HCT116 (cell line): Measurements from ENCODE around the gene MAP3K4. TPM values are rescaled to one million over a fixed set of nuclear protein-coding genes. Genes with fewer than 3 reads are reported as not detected.

Experiments
- ATAC-seq: fragments of 200-7000 bp; cut with Tn5 transposase; 2 replicates; pipeline ENCODE4 v1.9.1; 2020; ENCODE audit warnings: mild to moderate bottlenecking, moderate library complexity
- BruUV-seq: library from RNA; stranded (reverse); fragments of 400-500 nt; replicated peaks from 2 replicates; lab custom pipeline; 2021; lab: Mats Ljungman, UMichigan
- CTCF ChIA-PET: fragments of 300-600 bp; sonication (Branson Sonifier 250); formaldehyde crosslinking; loops from one replicate; lab custom pipeline; 2021; ENCODE audit warnings: antibody characterized with exemption; lab: Charles Lee
- POLR2A ChIA-PET: fragments of 300-600, 350-600 bp; sonication (Branson Sonifier 250); formaldehyde crosslinking; loops from one replicate; lab custom pipeline; 2021; ENCODE audit warnings: antibody characterized with exemption; lab: Charles Lee
- RAD21 ChIA-PET, 2 experiments: fragments of 300-600 bp; sonication (Branson Sonifier 250); formaldehyde crosslinking; loops; one replicate each; lab custom pipeline; 2023; ENCODE audit warnings: low total read pairs in 2 of 2; ENCODE audit not compliant: uncharacterized antibody in 2 of 2, unreplicated experiment in 2 of 2, low non-redundant PET in 1 of 2; lab: Charles Lee
- DNase-seq: peaks from one replicate; pipeline ENCODE4 v3.0.0-alpha.2; 2010; ENCODE audit warnings: low read depth, low spot score
- H2AFZ ChIP-seq: fragments of 200-600 bp; shearing (Covaris generic), sonication (generic); 2 replicates; pipeline ENCODE4 v1.6.1; 2017; ENCODE audit warnings: low read depth, mixed run types, mixed read lengths, antibody characterized with exemption, low read length; ENCODE audit not compliant: poor library complexity, severe bottlenecking
- H3K27ac ChIP-seq: 2 replicates; pipeline ENCODE4 v1.5.1; 2012; ENCODE audit warnings: low read depth, low read length
- H3K27me3 ChIP-seq: fragments of 200-600 bp; sonication (generic); 2 replicates; pipeline ENCODE4 v1.6.1; 2016; ENCODE audit warnings: mixed run types, low read length, mixed read lengths; ENCODE audit not compliant: insufficient read depth
- H3K36me3 ChIP-seq, 2 experiments: fragments of 200-500 bp in 1 of 2; fragments of 200-600 bp in 1 of 2; sonication (Bioruptor generic) in 1 of 2; sonication (generic) in 1 of 2; 2 replicates each; pipeline versions ENCODE4 v1.5.1 to v1.6.1; 2014 to 2016; ENCODE audit warnings: low read length in 2 of 2, inconsistent platforms in 1 of 2, mixed read lengths in 1 of 2, mixed run types in 1 of 2; ENCODE audit not compliant: insufficient read depth in 2 of 2, control insufficient read depth in 1 of 2
- H3K4me1 ChIP-seq, 2 experiments: fragments of 200-600 bp in 1 of 2; sonication (generic) in 1 of 2; 2 replicates each; pipeline versions ENCODE4 v1.5.1 to v1.6.1; 2012 to 2017; ENCODE audit warnings: low read length in 2 of 2, inconsistent platforms in 1 of 2, mild to moderate bottlenecking in 1 of 2, mixed read lengths in 1 of 2, mixed run types in 1 of 2, moderate library complexity in 1 of 2; ENCODE audit not compliant: insufficient read depth in 2 of 2, control insufficient read depth in 1 of 2
- H3K4me2 ChIP-seq: fragments of 200-600 bp; sonication (generic); 2 replicates; pipeline ENCODE4 v1.6.1; 2017; ENCODE audit warnings: mixed run types, low read length, mixed read lengths
- H3K4me3 ChIP-seq, 2 experiments: fragments of 200-600 bp in 1 of 2; sonication (generic) in 1 of 2; replicated peaks in 1 of 2; 2 replicates each; pipeline ENCODE4 v1.5.1; 2011 to 2016; ENCODE audit warnings: low read length in 2 of 2, control low read depth in 1 of 2, low read depth in 1 of 2, mild to moderate bottlenecking in 1 of 2, mixed read lengths in 1 of 2, mixed run types in 1 of 2
- H3K79me2 ChIP-seq: fragments of 200-600 bp; sonication (generic); 2 replicates; pipeline ENCODE4 v1.6.1; 2017; ENCODE audit warnings: mild to moderate bottlenecking, mixed run types, low read length, moderate library complexity, mixed read lengths; ENCODE audit not compliant: insufficient read depth
- H3K9ac ChIP-seq: fragments of 200-600 bp; sonication (generic); 2 replicates; pipeline ENCODE4 v1.6.1; 2016; ENCODE audit warnings: low read length, mixed read lengths
- H3K9me2 ChIP-seq: fragments of 200-600 bp; sonication (generic), shearing (Covaris generic); 2 replicates; pipeline ENCODE4 v1.6.1; 2017; ENCODE audit warnings: mixed run types, mild to moderate bottlenecking, moderate library complexity; ENCODE audit not compliant: insufficient read depth
- H3K9me3 ChIP-seq, 2 experiments: fragments of 200-500 bp in 1 of 2; fragments of 200-600 bp in 1 of 2; sonication (Bioruptor generic) in 1 of 2; sonication (generic) in 1 of 2; 2 replicates each; pipeline ENCODE4 v1.6.1; 2014 to 2017; ENCODE audit warnings: low read length in 2 of 2, mixed read lengths in 2 of 2, inconsistent platforms in 1 of 2, low read depth in 1 of 2, mild to moderate bottlenecking in 1 of 2, mixed run types in 1 of 2, moderate library complexity in 1 of 2; ENCODE audit not compliant: control insufficient read depth in 1 of 2, insufficient read depth in 1 of 2
- H4K20me1 ChIP-seq: fragments of 200-600 bp; sonication (generic), shearing (Covaris generic); 2 replicates; pipeline ENCODE4 v1.6.1; 2017; ENCODE audit warnings: mixed run types, mild to moderate bottlenecking, moderate library complexity; ENCODE audit not compliant: insufficient read depth
- ELF1 ChIP-seq: IDR thresholded peaks from 2 replicates; pipeline ENCODE4 v1.6.1; 2012; ENCODE audit warnings: low read depth, borderline replicate concordance
- POLR2AphosphoS5 ChIP-seq: IDR thresholded peaks from 2 replicates; pipeline ENCODE4 v1.6.1; 2011; ENCODE audit warnings: mild to moderate bottlenecking, low read depth, low read length, moderate library complexity
- SIN3A ChIP-seq: IDR thresholded peaks from 2 replicates; pipeline ENCODE4 v1.6.1; 2012; ENCODE audit warnings: low read depth
- SP1 ChIP-seq: IDR thresholded peaks from 2 replicates; pipeline ENCODE4 v1.6.1; 2012; ENCODE audit warnings: low read depth
- TCF7L2 ChIP-seq: IDR thresholded peaks from 2 replicates; pipeline ENCODE4 v1.7.0; 2011; ENCODE audit warnings: borderline replicate concordance, inconsistent platforms; ENCODE audit not compliant: insufficient read depth, insufficient read length; ENCODE audit errors: extremely low read depth
- YY1 ChIP-seq: IDR thresholded peaks from 2 replicates; pipeline ENCODE4 v1.6.1; 2011; ENCODE audit warnings: low read length, low read depth, moderate library complexity, mild to moderate bottlenecking; ENCODE audit not compliant: insufficient replicate concordance; ENCODE audit errors: extremely low read depth
- ZNF274 ChIP-seq: fragments of 200-500 bp; sonication (Bioruptor generic); IDR thresholded peaks from 2 replicates; pipeline ENCODE4 v1.6.1; 2014; ENCODE audit warnings: mild to moderate bottlenecking, low read depth, low read length, inconsistent platforms
- intact Hi-C: fragments of 100-400 bp; cut with micrococcal nuclease; formaldehyde crosslinking; loops from 2 replicates; pipeline ENCODE4 v1.10.0; 2022
- total RNA-seq: library from RNA; stranded (reverse); gene quantifications from one replicate; pipeline ENCODE4 v1.2.1, GENCODE V29; 2021; ENCODE audit not compliant: unreplicated experiment
- TF ChIP-seq, protein P1 (sequence below): IDR thresholded peaks from 2 replicates; pipeline ENCODE4 v1.6.1; 2012; ENCODE audit warnings: low read depth
- TF ChIP-seq, protein P2 (sequence below), 3 experiments: fragments of 200-600 bp in 1 of 3; sonication (generic) in 1 of 3; IDR thresholded peaks in 2 of 3; conservative IDR thresholded peaks in 1 of 3; 2 replicates each; pipeline ENCODE4 v1.5.1; 2012 to 2017; ENCODE audit warnings: low read depth in 2 of 3, low read length in 2 of 3, antibody characterized with exemption in 1 of 3, borderline replicate concordance in 1 of 3, control low read depth in 1 of 3, mild to moderate bottlenecking in 1 of 3, mixed read lengths in 1 of 3, mixed run types in 1 of 3, moderate library complexity in 1 of 3; ENCODE audit not compliant: insufficient read depth in 1 of 3
- TF ChIP-seq, protein P3 (sequence below): IDR thresholded peaks from 2 replicates; pipeline ENCODE4 v1.6.1; 2011; ENCODE audit warnings: mild to moderate bottlenecking, low read length, moderate library complexity; ENCODE audit not compliant: insufficient replicate concordance; ENCODE audit errors: extremely low read depth

Gene MAP3K4
- total RNA-seq, 1 experiment from 2014 or later = 46.5 TPM

DNA sequence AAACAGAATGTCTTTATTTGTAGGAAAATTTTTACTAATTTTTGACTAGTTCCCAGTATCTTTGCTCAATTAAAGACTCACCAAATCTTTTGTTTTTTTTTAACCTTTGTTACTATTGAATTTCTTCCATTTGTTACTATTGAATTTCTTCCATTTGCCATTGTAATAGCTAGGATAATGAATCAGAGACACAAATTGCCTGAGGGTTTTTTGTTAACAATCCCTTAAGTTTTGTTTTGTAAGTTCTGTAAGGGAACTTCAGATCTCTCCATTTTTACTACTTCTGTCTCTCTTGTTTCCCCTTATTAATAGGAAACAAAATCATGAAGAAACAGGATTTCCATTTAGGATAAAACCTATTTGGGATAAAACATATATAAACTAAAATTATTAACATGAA lies 104.3 kb downstream of the MAP3K4 start:
- no TSS peak for BruUV-seq
- no peak overlapping the region for H3K27ac ChIP-seq
- 0 out of 2 replicates have a peak, but pooled peaks cover 10% of the 10 kb centered on the region for H4K20me1 ChIP-seq
- H3K9me2 ChIP-seq = no peaks in the 10 kb centered on the region
- H2AFZ ChIP-seq = no peak overlapping the region
- POLR2A ChIA-PET = no interaction called here
- no peak for DNase-seq
- H3K4me3 ChIP-seq = no peak overlapping the region
- TF ChIP-seq, protein P1, sequence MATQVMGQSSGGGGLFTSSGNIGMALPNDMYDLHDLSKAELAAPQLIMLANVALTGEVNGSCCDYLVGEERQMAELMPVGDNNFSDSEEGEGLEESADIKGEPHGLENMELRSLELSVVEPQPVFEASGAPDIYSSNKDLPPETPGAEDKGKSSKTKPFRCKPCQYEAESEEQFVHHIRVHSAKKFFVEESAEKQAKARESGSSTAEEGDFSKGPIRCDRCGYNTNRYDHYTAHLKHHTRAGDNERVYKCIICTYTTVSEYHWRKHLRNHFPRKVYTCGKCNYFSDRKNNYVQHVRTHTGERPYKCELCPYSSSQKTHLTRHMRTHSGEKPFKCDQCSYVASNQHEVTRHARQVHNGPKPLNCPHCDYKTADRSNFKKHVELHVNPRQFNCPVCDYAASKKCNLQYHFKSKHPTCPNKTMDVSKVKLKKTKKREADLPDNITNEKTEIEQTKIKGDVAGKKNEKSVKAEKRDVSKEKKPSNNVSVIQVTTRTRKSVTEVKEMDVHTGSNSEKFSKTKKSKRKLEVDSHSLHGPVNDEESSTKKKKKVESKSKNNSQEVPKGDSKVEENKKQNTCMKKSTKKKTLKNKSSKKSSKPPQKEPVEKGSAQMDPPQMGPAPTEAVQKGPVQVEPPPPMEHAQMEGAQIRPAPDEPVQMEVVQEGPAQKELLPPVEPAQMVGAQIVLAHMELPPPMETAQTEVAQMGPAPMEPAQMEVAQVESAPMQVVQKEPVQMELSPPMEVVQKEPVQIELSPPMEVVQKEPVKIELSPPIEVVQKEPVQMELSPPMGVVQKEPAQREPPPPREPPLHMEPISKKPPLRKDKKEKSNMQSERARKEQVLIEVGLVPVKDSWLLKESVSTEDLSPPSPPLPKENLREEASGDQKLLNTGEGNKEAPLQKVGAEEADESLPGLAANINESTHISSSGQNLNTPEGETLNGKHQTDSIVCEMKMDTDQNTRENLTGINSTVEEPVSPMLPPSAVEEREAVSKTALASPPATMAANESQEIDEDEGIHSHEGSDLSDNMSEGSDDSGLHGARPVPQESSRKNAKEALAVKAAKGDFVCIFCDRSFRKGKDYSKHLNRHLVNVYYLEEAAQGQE = no peak
- TF ChIP-seq, all 23 proteins: peak for 0
- RAD21 ChIA-PET = no interaction called here
- Histone ChIP-seq H3K9ac (no peak overlapping the region), H3K9me3 (no peaks in the 10 kb centered on the region), H3K36me3 (peaks cover 3 to 43% of the 10 kb centered on the region in 2 experiments; a peak in 3 of 4 replicates), H3K79me2 (no peaks in the 10 kb centered on the region), H3K4me1 (peaks cover 0 to 7% of the 10 kb centered on the region in 2 experiments; a peak in 2 of 4 replicates), H3K4me2 (no peak overlapping the region), H3K27me3 (no peaks in the 10 kb centered on the region)
- intact Hi-C loops = loop anchor here (10.0 kb wide), 1 partner anchor 161 kb away; no protein-coding TSS in a partner anchor
- CTCF ChIA-PET = interaction anchor here (0.8 kb wide), 1 partner anchor 275 kb away, joined by 3 read pairs; no protein-coding TSS in a partner anchor
- no peak for ATAC-seq

DNA sequence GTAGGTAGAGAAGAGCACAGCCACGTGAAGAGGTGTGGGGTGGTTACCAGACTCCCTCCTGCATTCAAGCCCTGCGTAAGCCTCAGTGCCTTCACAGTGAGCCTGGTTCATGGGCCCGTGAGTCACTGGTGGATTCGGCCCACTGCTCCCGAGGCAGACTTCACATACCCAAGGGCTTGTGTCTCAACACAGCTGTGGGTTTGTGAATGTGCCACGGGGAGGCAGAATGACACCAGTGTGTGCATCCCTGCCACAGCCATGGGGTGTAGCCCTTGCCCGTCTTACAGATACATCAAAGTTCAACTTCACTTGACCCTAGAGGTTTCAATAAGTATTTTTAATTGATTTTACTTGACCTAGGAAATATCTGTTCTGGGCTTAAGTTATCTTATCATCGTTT lies 108.5 kb downstream of the MAP3K4 start:
- Histone ChIP-seq H3K9ac (no peak overlapping the region), H3K36me3 (peaks cover 3 to 28% of the 10 kb centered on the region in 2 experiments; a peak in 3 of 4 replicates), H2AFZ (no peak overlapping the region), H3K27ac (no peak overlapping the region), H3K4me1 (peaks cover 0 to 2% of the 10 kb centered on the region in 2 experiments; a peak in 2 of 4 replicates), H3K79me2 (no peaks in the 10 kb centered on the region), H4K20me1 (0 out of 2 replicates have a peak, but pooled peaks cover 10% of the 10 kb centered on the region), H3K9me3 (no peaks in the 10 kb centered on the region), H3K27me3 (no peaks in the 10 kb centered on the region), H3K4me3 (no peak overlapping the region), H3K9me2 (no peaks in the 10 kb centered on the region), H3K4me2 (no peak overlapping the region)
- ChIA-PET RAD21 (no interaction called here), CTCF (no interaction called here), POLR2A (no interaction called here)
- no TSS peak for BruUV-seq
- intact Hi-C loops = loop anchor here (2.0 to 10.0 kb wide), 2 partner anchors 271 to 365 kb away; no protein-coding TSS in a partner anchor
- no peak for DNase-seq
- no peak for ATAC-seq
- TF ChIP-seq ELF1 (no peak), SIN3A (no peak), SP1 (no peak), YY1 (no peak), ZNF274 (no peak), TCF7L2 (no peak), POLR2AphosphoS5 (no peak)
- TF ChIP-seq, protein P2, sequence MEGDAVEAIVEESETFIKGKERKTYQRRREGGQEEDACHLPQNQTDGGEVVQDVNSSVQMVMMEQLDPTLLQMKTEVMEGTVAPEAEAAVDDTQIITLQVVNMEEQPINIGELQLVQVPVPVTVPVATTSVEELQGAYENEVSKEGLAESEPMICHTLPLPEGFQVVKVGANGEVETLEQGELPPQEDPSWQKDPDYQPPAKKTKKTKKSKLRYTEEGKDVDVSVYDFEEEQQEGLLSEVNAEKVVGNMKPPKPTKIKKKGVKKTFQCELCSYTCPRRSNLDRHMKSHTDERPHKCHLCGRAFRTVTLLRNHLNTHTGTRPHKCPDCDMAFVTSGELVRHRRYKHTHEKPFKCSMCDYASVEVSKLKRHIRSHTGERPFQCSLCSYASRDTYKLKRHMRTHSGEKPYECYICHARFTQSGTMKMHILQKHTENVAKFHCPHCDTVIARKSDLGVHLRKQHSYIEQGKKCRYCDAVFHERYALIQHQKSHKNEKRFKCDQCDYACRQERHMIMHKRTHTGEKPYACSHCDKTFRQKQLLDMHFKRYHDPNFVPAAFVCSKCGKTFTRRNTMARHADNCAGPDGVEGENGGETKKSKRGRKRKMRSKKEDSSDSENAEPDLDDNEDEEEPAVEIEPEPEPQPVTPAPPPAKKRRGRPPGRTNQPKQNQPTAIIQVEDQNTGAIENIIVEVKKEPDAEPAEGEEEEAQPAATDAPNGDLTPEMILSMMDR (IDR thresholded peaks at IDR 0.05 in 2 of 3, conservative IDR thresholded peaks at IDR 0.05 in 1 of 3; ENCODE audit: borderline replicate concordance in 1 of 3, insufficient read depth in 1 of 3, low read depth in 2 of 3, low read length in 2 of 3) = no peak
- TF ChIP-seq, protein P3, sequence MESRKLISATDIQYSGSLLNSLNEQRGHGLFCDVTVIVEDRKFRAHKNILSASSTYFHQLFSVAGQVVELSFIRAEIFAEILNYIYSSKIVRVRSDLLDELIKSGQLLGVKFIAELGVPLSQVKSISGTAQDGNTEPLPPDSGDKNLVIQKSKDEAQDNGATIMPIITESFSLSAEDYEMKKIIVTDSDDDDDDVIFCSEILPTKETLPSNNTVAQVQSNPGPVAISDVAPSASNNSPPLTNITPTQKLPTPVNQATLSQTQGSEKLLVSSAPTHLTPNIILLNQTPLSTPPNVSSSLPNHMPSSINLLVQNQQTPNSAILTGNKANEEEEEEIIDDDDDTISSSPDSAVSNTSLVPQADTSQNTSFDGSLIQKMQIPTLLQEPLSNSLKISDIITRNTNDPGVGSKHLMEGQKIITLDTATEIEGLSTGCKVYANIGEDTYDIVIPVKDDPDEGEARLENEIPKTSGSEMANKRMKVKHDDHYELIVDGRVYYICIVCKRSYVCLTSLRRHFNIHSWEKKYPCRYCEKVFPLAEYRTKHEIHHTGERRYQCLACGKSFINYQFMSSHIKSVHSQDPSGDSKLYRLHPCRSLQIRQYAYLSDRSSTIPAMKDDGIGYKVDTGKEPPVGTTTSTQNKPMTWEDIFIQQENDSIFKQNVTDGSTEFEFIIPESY = no peak
